H1 (cell line): Measurements from ENCODE around the gene ASB6. TPM values are rescaled to one million over a fixed set of nuclear protein-coding genes. Genes with fewer than 3 reads are reported as not detected.

Experiments used
- CHD1 ChIP-seq: IDR thresholded peaks from 2 replicates; pipeline ENCODE4 v1.6.1; 2012; ENCODE audit warnings: low read depth, low read length, improper control_type of control experiment
- EP300 ChIP-seq, 2 experiments: IDR thresholded peaks; 1 replicate in 1 of 2; 2 replicates in 1 of 2; pipeline ENCODE4 v1.6.1; 2011 to 2012; ENCODE audit warnings: low read depth in 2 of 2, low read length in 2 of 2, mild to moderate bottlenecking in 2 of 2, borderline replicate concordance in 1 of 2, inconsistent platforms in 1 of 2, moderate library complexity in 1 of 2
- NRF1 ChIP-seq: IDR thresholded peaks from 2 replicates; pipeline ENCODE4 v1.6.1; 2011; ENCODE audit warnings: mild to moderate bottlenecking, low read depth, low read length, improper control_type of control experiment
- TBP ChIP-seq: IDR thresholded peaks from 2 replicates; pipeline ENCODE4 v1.6.1; 2011; ENCODE audit warnings: low read depth, low read length, improper control_type of control experiment
- TEAD4 ChIP-seq: IDR thresholded peaks from 2 replicates; pipeline ENCODE4 v1.6.1; 2012; ENCODE audit warnings: low read depth, low read length, inconsistent platforms, mixed read lengths
- polyA plus RNA-seq, 7 experiments: library from polyadenylated mRNA; depleted of rRNA in 3 of 7; stranded (reverse) in 5 of 7; unstranded in 2 of 7; fragments of >200 nt in 5 of 7; fragments of 200-250 nt in 2 of 7; gene quantifications; 1 replicate in 5 of 7; 2 replicates in 1 of 7; 4 replicates in 1 of 7; pipeline versions ENCODE4 v1.2.1 to v1.2.3, GENCODE V29; 2011 to 2013; ENCODE audit warnings: missing spikeins in 2 of 7, mixed read lengths in 2 of 7
- total RNA-seq: library from RNA; stranded (reverse); fragmentation: NEBNext Ultra II Directional; extraction: Animal tissue kit (Norgen Biotek cat#: 25700); gene quantifications from 2 replicates; pipeline ENCODE4 v1.2.1, GENCODE V29; 2021

ASB6 gene
- total and polyA plus RNA-seq, 2 of the 8 experiments (the other 6 are each of a cell fraction or from before 2014, with no cell fraction given), result 14.0 to 17.3 TPM

DNA sequence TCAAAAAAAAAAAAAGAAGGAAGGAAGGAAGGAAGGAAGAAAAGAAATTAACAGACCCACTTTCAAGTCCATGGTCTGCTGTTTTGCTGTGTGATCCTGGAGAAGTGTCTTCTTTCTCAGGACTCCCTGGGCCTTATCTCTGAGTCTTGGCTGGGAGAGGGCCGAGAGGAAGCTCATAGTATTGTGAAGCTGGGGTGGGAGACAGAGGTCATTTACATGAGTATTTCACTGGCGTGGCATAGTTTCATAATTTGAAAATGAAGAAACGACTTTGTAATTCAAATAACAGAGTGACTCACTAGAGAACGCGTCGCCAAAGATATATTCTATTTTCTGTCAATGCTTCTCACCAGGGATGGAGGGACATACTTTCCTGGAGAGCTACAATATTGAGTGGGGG lies 18.6 kb downstream of the ASB6 start (continued):
- TF ChIP-seq EP300 (IDR thresholded peaks at IDR 0.05; ENCODE audit: borderline replicate concordance in 1 of 2, low read depth in 2 of 2, low read length in 2 of 2), result no peak
- TF ChIP-seq TBP, result no peak
- no peak for TF ChIP-seq TEAD4
- TF ChIP-seq CHD1, result no peak
- TF ChIP-seq NRF1, result no peak
